Smooth muscle cell (in vitro differentiated cells): ENCODE data around the gene IRS1. TPM values are rescaled to one million over a fixed set of nuclear protein-coding genes. Genes with fewer than 3 reads are reported as not detected.
A peak's percentile ranks its signal among the peaks of the same experiment; 100 is the strongest.

Source experiments
- DNase-seq: peaks from one replicate; lab custom pipeline; 2025; ENCODE audit not compliant: unreplicated experiment; lab: John Stamatoyannopoulos, UW
- H2AFZ ChIP-seq: fragments of 200-600 bp; sonication (generic); 2 replicates; pipeline ENCODE4 v1.6.0; 2016; ENCODE audit warnings: antibody characterized with exemption, low read depth, mild to moderate bottlenecking
- H3F3A ChIP-seq: fragments of 200-600 bp; sonication (generic); 2 replicates; pipeline ENCODE4 v1.6.0; 2017; ENCODE audit warnings: antibody characterized with exemption, low read depth
- H3K27ac ChIP-seq: fragments of 200-600 bp; sonication (generic); 2 replicates; pipeline ENCODE4 v1.5.1; 2016; ENCODE audit warnings: low read depth, mild to moderate bottlenecking
- H3K27me3 ChIP-seq: fragments of 200-600 bp; sonication (generic); 2 replicates; pipeline ENCODE4 v1.6.1; 2016; ENCODE audit warnings: low read depth, mild to moderate bottlenecking
- H3K36me3 ChIP-seq: fragments of 200-600 bp; sonication (generic); 2 replicates; pipeline ENCODE4 v1.5.1; 2016; ENCODE audit warnings: low read depth
- H3K4me1 ChIP-seq: fragments of 200-600 bp; sonication (generic); 2 replicates; pipeline ENCODE4 v1.5.1; 2016; ENCODE audit warnings: low read depth
- H3K4me2 ChIP-seq: fragments of 200-600 bp; sonication (generic); 2 replicates; pipeline ENCODE4 v1.6.0; 2016; ENCODE audit warnings: mild to moderate bottlenecking
- H3K4me3 ChIP-seq: fragments of 200-600 bp; sonication (generic); 2 replicates; pipeline ENCODE4 v1.5.1; 2016; ENCODE audit warnings: mild to moderate bottlenecking
- H3K79me2 ChIP-seq: fragments of 200-600 bp; sonication (generic); 2 replicates; pipeline ENCODE4 v1.6.0; 2016; ENCODE audit warnings: low read depth, mild to moderate bottlenecking
- H3K9ac ChIP-seq: fragments of 200-600 bp; sonication (generic); 2 replicates; pipeline ENCODE4 v1.6.0; 2016; ENCODE audit warnings: low read depth
- H3K9me3 ChIP-seq: fragments of 200-600 bp; sonication (generic); replicated peaks from 2 replicates; pipeline ENCODE4 v1.5.1; 2016; ENCODE audit warnings: low read depth
- H4K20me1 ChIP-seq: fragments of 200-600 bp; sonication (generic); 2 replicates; pipeline ENCODE4 v1.6.0; 2016; ENCODE audit warnings: low read depth
- CTCF ChIP-seq: fragments of 200-600 bp; sonication (generic); IDR thresholded peaks from 2 replicates; pipeline ENCODE4 v1.5.1; 2017; ENCODE audit warnings: borderline replicate concordance, mild to moderate bottlenecking, antibody characterized with exemption; ENCODE audit not compliant: insufficient read depth, poor library complexity, severe bottlenecking
- WGBS: methylation state at CpG from one replicate; pipeline ENCODE4 v1.1.7; 2016; ENCODE audit warnings: low lambda C conversion rate; 5-methylcytosine and 5-hydroxymethylcytosine counted together
- polyA plus RNA-seq: library from polyadenylated mRNA; unstranded; fragments of >200 nt; fragmentation: Nextera tagmentation; extraction: Ambion mirVana; gene quantifications from 2 replicates; pipeline ENCODE4 v1.2.1, GENCODE V29; 2016
- total RNA-seq: library from RNA; depleted of rRNA; stranded (reverse); fragments of >200 nt; gene quantifications from 2 replicates; pipeline ENCODE4 v1.2.3, GENCODE V29; 2014

Gene IRS1
- total and polyA plus RNA-seq, 2 experiments from 2014 or later: 8.6 to 14.6 TPM

GRCh38 chr2:226800941-226801784 lies 1.5 kb upstream of the IRS1 start:
- Histone ChIP-seq H3F3A (no peaks in the 10 kb centered on the region), H3K27ac (peak overlapping the region; percentile 82), H3K79me2 (peaks cover 31% of the 10 kb centered on the region), H3K27me3 (peaks cover 5% of the 10 kb centered on the region), H3K4me2 (peak overlapping the region; percentile 91), H3K9ac (no peak overlapping the region), H3K36me3 (no peaks in the 10 kb centered on the region), H3K4me1 (peaks cover 12% of the 10 kb centered on the region), H3K4me3 (peak overlapping the region; percentile 97), H2AFZ (peak overlapping the region; percentile 70), H4K20me1 (peaks cover 20% of the 10 kb centered on the region), H3K9me3 (no peaks in the 10 kb centered on the region)
- TF ChIP-seq CTCF: no peak
- peak; percentile 65 for DNase-seq
- WGBS: 6% methylated on average over 33 of the region's 33 CpGs

GRCh38 chr2:226799976-226800940 lies 638 bp upstream of the IRS1 start:
- Histone ChIP-seq H3K79me2 (peaks cover 40% of the 10 kb centered on the region), H4K20me1 (peaks cover 30% of the 10 kb centered on the region), H3K27me3 (peaks cover 5% of the 10 kb centered on the region), H2AFZ (peak overlapping the region; percentile 70), H3F3A (no peaks in the 10 kb centered on the region), H3K27ac (peak overlapping the region; percentile 82), H3K4me1 (peaks cover 15% of the 10 kb centered on the region), H3K36me3 (no peaks in the 10 kb centered on the region), H3K4me2 (peak overlapping the region; percentile 91), H3K9ac (peak overlapping the region; percentile 57), H3K4me3 (peak overlapping the region; percentile 97), H3K9me3 (no peaks in the 10 kb centered on the region)
- no peak for DNase-seq
- 5% methylated on average over 23 of the region's 39 CpGs for WGBS
- TF ChIP-seq CTCF: peak; percentile 40

- peak overlapping the region; percentile 27 for H3K9ac ChIP-seq
Observed at GRCh38 chr2:226798422-226799210, 1.0 kb downstream of the IRS1 start.

More at GRCh38 chr2:226798422-226799210, 1.0 kb downstream of the IRS1 start:
- Histone ChIP-seq H3K4me3 (peak overlapping the region; percentile 97), H3K79me2 (peaks cover 57% of the 10 kb centered on the region), H3F3A (no peaks in the 10 kb centered on the region), H3K4me2 (peak overlapping the region; percentile 91), H2AFZ (peak overlapping the region; percentile 44), H3K27ac (peak overlapping the region; percentile 82), H3K36me3 (no peaks in the 10 kb centered on the region), H3K27me3 (no peaks in the 10 kb centered on the region), H4K20me1 (peaks cover 38% of the 10 kb centered on the region), H3K9me3 (no peaks in the 10 kb centered on the region), H3K4me1 (peaks cover 24% of the 10 kb centered on the region)
- TF ChIP-seq CTCF: no peak
- no peak for DNase-seq
- 5% methylated on average over 69 of the region's 80 CpGs for WGBS
